ENCODE data around the gene OGDH. TPM values are rescaled to one million over a fixed set of nuclear protein-coding genes. Genes with fewer than 3 reads are reported as not detected.

The OGDH gene
- total RNA-seq, 3 donors from 2014 or later: 141 to 186 (median 159) TPM

GRCh38 chr7:44563171-44563679 lies 43.2 kb upstream of the OGDH start:
- intact Hi-C loops (cut with DNase I, micrococcal nuclease): loop anchor here in 1 of 2 donors (10.0 kb wide), 1 partner anchor 318 kb away; no protein-coding TSS in a partner anchor
- DNase-seq (no peak), ATAC-seq (no peak)
- Histone ChIP-seq H3K9me3 (no peaks in the 10 kb centered on the region), H3K36me3 (ENCODE audit: low read depth) (no peaks in the 10 kb centered on the region), H3K4me3 (no peak overlapping the region), H3K4me1 (ENCODE audit: low read depth) (peaks cover 10% of the 10 kb centered on the region)
- TF ChIP-seq CTCF (IDR thresholded peaks at IDR 0.05): no peak

GRCh38 chr7:44564606-44565005 lies 41.8 kb upstream of the OGDH start:
- intact Hi-C loops (cut with DNase I, micrococcal nuclease): loop anchor here in 1 of 2 donors (10.0 kb wide), 1 partner anchor 320 kb away; no protein-coding TSS in a partner anchor
- ATAC-seq (no peak), DNase-seq (no peak)
- Histone ChIP-seq H3K4me3 (no peak overlapping the region), H3K36me3 (ENCODE audit: low read depth) (no peaks in the 10 kb centered on the region), H3K9me3 (no peaks in the 10 kb centered on the region), H3K4me1 (ENCODE audit: low read depth) (peaks cover 10% of the 10 kb centered on the region)
- TF ChIP-seq CTCF (IDR thresholded peaks at IDR 0.05): no peak

GRCh38 chr7:44565097-44565794 lies 41.2 kb upstream of the OGDH start:
- H3K36me3 ChIP-seq (ENCODE audit: low read depth): no peaks in the 10 kb centered on the region
- H3K9me3 ChIP-seq: no peaks in the 10 kb centered on the region
- H3K4me3 ChIP-seq: no peak overlapping the region
- intact Hi-C loops (cut with DNase I, micrococcal nuclease): loop anchor here in 1 of 2 donors (10.0 kb wide), 1 partner anchor 320 kb away; no protein-coding TSS in a partner anchor
- DNase-seq: peak; percentile 75 to 86 (median 80)
- peak; percentile 97 for TF ChIP-seq CTCF (IDR thresholded peaks at IDR 0.05)
- H3K4me1 ChIP-seq (ENCODE audit: low read depth): peaks cover 10% of the 10 kb centered on the region
- peak; percentile 88 for ATAC-seq

GRCh38 chr7:44565795-44566559 lies 40.5 kb upstream of the OGDH start:
- peaks cover 10% of the 10 kb centered on the region for H3K4me1 ChIP-seq (ENCODE audit: low read depth)
- no peak overlapping the region for H3K4me3 ChIP-seq
- peaks cover 3% of the 10 kb centered on the region for H3K36me3 ChIP-seq (ENCODE audit: low read depth)
- intact Hi-C loops (cut with DNase I, micrococcal nuclease): loop anchor here in 1 of 2 donors (10.0 kb wide), 1 partner anchor 321 kb away; no protein-coding TSS in a partner anchor
- ATAC-seq (peak; percentile 18), DNase-seq (no peak)
- H3K9me3 ChIP-seq: no peaks in the 10 kb centered on the region
- no peak for TF ChIP-seq CTCF (IDR thresholded peaks at IDR 0.05)

GRCh38 chr7:44566680-44567079 lies 39.7 kb upstream of the OGDH start:
- TF ChIP-seq CTCF (IDR thresholded peaks at IDR 0.05): no peak
- DNase-seq: no peak
- no peak for ATAC-seq
- Histone ChIP-seq H3K9me3 (no peaks in the 10 kb centered on the region), H3K4me1 (ENCODE audit: low read depth) (peaks cover 8% of the 10 kb centered on the region), H3K4me3 (no peak overlapping the region), H3K36me3 (ENCODE audit: low read depth) (peaks cover 3% of the 10 kb centered on the region)
- intact Hi-C loops (cut with DNase I, micrococcal nuclease): loop anchor here in 1 of 2 donors (10.0 kb wide), 1 partner anchor 322 kb away; no protein-coding TSS in a partner anchor
